ENCODE measurements around the gene KLF7.
A peak's percentile ranks its signal among the peaks of the same experiment; 100 is the strongest.
"Not testable (repeated sequence)": the region's sequence is repeated elsewhere in the genome, so short reads cannot be mapped to it uniquely, and the experiment has no call there.

The KLF7 gene

DNA sequence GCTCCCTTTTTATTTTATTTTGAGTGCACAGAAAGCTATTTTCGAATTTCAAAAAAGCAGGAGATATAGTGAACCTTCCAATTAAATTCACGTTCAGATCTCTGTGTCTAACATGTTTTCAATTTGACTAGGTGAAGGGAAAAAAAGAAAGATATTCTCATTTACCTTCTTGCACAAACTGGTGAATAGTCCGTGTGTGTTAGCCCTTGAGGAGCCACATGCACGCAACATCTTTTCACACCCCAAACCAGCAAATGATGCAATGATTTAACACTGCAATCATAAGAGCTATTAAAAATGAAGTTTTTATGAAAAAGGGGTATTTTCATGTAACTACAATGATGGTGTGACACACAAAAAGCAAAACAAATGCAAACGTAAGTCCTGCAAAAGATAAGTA lies 116.6 kb downstream of the KLF7 start:
- DNase-seq: no peak

DNA sequence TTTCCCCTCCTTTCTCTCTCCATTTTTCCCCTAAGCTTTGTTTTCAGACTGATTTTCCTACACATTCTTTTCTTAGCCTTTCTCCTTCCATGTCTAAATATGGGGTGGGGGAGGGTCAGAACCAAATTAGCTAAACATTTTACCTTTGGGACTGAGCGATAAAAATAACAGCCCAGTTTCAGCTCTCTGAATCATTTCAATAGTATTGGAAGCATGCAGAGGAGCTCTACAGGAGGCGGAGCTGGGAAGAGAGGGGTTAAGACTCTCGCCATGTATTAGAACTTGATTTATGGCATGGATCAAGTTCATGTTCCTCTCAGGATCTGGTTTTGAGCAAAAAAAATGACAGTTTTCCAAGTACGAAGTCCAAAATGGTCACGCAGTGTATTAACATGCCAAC lies 117.3 kb downstream of the KLF7 start:
- no peak for DNase-seq

DNA sequence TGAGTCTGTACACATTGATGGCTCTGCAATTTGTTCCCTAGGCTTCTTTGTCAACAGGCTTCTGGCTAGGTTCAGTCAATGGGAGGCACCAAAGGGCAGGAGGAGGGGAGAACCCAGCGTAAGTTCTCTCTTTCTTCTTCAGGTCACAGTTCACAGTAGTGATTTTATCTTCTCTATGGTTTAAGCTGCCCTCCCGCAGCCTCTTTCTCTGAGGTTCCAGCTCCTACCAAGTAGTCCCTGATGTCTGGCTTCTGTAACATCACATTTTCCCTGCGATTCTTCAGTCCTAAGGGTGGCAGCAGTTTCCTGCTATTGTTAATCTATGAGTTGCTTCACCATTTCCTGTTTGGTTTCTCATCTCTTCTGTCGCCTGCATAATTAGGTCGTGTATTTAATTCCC lies 119.0 kb downstream of the KLF7 start:
- DNase-seq: peak; percentile 72

DNA sequence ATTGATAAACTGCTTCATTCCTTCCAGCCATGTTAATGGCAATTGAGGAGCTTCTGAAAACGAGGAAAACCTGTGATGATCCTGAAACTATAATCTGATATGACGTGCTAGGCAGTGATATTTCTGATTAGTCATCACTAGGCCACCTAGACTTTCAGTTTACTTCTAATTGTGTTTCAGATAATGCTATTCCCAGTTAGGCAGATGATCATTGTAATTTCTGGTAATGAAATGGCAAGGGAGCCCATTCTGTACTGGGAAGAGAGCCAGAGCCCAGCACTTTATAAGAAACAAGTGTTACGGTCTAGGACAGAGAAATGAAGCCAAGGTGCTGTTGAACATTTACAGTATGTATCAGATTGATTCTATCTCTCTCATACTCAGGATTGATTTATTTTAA lies 120.2 kb downstream of the KLF7 start:
- DNase-seq: no peak

DNA sequence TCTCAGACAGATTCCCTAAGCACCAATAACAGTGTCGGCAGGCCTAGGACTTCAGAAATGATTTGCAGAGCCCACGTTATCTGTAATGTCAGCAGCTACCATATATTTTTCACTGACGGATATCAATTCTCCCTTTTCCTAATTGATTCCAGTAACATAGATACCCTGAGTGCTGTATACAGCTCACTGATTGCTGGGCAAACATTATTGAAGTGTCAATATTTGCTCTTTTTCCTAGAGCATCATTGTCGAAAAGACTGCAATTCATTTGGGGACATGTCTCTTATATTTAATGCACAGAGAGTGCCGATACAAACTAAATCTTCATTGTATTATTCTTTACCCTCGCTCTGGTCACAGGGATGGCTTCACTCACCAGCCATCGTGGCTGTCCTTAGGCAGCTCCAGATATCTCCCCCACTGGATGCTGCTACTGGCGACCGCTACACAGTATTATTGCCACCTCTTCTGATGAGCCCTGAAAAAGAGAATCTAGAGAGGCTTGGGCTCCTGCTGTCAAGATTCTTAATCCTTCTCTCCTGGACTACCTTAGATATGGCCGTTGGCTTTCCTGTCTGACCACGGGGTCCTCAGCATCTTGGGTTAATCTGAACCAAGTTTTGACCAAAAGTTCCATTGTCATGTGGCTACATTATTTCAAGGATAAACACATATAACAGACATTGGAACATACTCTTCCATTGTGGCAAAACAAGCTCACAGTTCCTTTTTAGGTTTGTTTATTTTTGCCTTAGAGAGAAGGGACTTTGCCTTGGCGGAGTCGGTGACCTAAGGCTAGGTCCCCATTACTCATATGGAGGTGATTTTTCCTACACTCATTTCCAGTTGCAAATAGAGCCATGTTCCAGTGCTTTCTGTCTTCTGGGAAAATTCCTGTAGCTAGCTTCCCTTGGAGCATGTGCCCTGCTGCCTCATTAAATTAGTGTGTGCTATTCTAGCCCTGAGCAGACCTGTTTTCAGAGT lies 121.1 kb downstream of the KLF7 start:
- peak; percentile 78 for DNase-seq

DNA sequence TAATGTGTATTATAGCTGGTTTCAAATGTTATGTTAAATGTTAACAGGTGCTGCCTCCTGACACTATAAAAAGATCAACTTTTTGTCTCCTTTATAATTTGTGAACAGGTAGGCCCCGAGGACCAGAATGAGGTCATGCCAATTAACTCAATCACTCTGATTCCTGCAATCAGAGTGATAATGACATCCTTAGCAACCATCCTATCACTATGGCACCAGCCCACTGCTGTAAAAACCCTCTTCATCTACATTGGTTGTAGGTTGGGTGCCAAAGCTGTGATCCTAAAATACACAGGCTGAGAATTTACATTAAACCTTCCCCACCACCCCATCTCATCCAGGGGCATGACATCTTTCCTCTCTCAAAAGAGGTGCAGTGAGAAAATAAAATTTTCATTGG lies 122.9 kb downstream of the KLF7 start:
- peak; percentile 97 for DNase-seq

DNA sequence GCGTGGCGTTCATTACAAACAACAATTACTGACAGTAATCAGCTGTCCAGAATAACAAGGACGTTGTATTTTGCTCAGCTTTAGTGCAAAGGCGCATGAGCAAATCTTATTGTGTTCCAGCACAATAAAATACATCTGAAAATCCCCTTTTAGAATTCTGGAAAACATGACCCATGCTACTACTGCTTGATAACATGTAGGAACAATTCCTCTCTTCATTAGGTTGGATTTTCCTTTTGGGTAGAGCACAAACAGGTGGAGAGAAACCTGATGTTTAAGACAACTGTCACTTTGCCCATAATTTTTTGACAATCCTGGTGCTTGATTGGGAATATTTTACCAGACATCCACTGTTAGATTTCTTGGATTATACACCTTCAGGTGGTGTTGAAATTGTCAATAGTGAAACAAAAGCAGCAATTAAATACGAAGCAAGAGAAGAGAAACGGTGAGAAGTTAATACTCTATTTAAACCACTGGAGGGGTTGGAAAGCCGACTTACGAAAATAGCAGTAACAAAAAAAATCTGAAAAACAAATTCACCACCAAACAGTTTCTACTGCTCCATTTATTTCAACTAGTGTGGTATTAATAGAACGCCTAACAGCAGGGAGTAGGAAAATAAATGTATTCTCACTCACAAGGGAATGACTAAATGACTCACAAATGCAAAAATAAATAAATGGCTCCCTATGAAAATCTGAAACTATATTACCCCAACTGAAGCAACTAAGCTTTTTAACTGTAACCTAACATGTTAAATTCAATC lies 123.8 kb downstream of the KLF7 start:
- DNase-seq: peak; percentile 65

DNA sequence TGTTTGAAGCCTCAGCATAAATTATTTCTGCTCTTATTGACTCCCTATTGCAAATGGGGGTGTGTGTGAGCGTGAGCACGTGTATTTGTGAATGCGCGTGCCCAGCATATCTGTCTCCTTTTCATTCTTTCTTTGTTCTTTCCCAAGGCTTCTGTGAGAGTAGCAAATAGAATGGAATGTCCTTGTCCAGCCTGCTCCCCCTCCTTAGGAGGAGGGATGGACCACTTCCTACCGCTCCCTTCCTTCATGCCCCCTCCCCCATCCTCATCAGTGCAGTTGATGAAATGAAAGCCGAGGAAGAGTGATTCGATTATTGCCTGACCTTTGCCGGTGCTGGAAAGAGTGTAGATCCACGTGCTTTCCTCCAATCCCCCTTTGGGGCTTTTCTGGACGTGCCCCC lies 124.5 kb downstream of the KLF7 start:
- no peak for DNase-seq

DNA sequence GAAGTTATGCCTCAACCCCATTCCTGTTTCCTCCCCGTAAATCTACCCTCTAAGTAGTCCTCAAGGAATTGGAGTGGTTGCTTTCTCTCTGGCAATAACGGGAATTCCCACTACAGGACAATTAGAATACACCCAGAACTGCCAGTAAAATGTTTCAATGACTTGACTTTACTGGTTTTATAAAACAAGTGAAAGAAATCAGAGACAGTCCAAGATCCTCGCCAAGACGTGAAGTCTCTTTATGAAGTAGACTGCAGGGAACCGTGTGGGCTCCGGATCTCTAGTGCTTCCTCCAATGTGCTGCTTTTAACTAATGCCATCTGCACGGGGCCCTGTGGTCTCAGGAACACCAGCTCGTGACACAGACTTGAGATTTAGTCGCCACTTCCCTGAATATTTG lies 125.1 kb downstream of the KLF7 start:
- no peak for DNase-seq

DNA sequence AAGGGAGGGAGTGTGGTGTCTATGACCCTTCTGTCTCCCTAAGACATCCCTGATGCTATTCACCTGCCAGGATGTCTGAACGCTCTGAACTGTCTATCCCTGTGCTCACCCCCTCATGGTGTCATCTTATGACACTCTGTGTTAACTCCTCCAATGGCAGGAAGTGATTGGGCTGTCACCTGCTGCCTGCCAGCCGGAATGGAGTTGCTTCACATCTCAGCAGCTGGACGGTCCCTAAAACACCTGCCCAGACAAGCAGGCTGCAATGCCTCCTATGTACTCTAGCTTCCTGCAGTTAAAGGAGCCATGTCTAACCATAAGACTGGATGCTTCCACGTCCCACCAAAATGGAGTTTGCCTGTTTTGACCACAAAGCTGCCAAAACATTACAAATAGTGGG lies 126.5 kb downstream of the KLF7 start:
- DNase-seq: no peak

DNA sequence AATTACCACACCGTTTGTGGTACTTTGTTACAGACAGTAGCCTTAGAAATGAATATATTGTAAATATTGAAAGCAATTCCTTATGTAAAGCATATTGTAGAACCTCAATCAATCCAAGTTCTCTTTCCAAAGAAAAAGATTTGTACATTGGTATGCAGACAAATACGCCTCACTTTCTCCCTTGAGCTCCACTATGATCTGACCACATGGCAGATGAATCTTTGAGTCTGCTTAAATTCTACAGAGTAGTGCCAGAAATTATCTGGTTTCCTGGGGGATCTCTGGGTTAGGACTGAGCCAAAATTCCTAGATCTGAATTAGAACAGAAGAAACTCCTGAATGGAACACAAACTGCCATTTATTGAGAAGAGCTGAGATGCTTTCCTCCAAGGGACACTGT lies 127.4 kb downstream of the KLF7 start:
- no peak for DNase-seq

DNA sequence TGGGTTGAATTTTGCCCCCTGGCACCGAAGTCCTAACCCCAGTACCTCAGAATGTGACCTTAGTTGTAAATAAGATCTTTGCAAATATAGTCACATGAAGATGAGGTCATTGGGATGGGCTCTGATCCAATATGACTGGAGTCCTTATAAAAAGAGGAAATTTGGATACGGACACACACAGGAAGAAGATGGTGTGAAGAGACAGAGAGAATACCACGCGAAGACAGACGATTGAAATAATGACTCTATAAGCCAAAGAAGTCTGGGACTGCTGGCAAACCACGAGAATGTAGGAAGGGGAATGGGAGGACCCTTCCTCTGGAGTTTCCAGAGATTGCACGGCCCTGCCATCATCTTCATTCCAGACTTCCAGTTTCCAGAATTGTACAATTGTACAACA lies 127.9 kb downstream of the KLF7 start:
- DNase-seq: no peak

DNA sequence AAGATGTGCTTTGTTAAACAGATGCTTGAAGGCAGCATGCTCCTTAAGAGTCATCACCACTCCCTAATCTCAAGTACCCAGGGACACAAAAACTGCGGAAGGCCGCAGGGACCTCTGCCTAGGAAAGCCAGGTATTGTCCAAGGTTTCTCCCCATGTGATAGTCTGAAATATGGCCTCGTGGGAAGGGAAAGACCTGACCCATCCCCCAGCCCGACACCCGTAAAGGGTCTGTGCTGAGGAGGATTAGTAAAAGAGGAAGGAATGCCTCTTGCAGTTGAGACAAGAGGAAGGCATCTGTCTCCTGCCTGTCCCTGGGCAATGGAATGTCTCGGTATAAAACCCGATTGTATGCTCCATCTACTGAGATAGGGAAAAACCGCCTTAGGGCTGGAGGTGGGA lies 128.7 kb downstream of the KLF7 start:
- not testable (repeated sequence) for DNase-seq

DNA sequence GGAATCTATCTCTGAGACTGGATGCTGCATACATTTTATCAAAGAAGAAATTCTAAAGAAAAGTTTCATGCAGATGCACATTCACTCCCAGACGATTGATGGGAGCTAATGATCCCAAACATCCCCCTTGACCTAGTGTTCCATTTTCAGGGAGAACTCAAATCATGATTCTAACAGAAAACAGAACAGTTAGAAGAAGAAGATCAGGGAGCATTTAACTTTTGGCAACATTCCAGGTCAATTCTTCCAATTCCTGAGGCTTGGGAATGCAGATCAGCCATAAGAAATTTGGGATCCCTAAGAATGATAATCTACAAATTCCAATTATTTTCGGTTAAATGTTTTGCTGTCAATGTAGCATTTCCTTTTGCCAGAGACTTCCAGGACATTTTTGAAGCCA lies 129.9 kb downstream of the KLF7 start:
- no peak for DNase-seq

DNA sequence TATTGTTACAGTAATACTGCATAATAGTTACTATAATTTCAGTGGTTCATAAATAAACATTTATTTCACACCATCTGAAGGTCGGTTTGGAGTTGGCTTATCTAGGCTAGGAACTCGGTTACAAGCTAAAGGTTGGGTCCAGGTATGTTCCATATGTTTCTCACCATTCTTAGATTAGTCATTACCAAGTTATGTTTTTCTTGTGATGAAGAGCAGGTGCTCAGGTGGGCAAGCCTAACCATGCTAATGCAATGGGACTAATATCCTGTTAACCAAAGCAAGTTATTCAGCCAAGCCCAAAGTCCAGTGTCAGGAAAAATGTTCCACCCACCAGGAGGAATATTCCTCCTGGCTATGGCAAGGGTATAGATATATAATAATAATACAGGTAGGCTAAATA lies 133.3 kb downstream of the KLF7 start:
- no peak for DNase-seq
